ENCODE measurements around the gene TMEM156.

TMEM156 gene

GRCh38 chr4:38987491-38987890 is 44.7 kb downstream of the TMEM156 start:
- no peak overlapping the region for H3K4me3 ChIP-seq (replicated peaks; ENCODE audit: low read depth, low read length)
- no peak for TF ChIP-seq CTCF (IDR thresholded peaks at IDR 0.05; ENCODE audit: low read depth, low read length, missing control alignments)

GRCh38 chr4:38985410-38986100 is 46.7 kb downstream of the TMEM156 start:
- no peak for TF ChIP-seq CTCF (IDR thresholded peaks at IDR 0.05; ENCODE audit: low read depth, low read length, missing control alignments)
- no peak overlapping the region for H3K4me3 ChIP-seq (replicated peaks; ENCODE audit: low read depth, low read length)
- no peak for DNase-seq (ENCODE audit: extremely low read depth, low read depth)

More at GRCh38 chr4:38987491-38987890, 44.7 kb downstream of the TMEM156 start:
- DNase-seq (ENCODE audit: extremely low read depth, low read depth): no peak

GRCh38 chr4:38983787-38984598 is 48.2 kb downstream of the TMEM156 start:
- no peak overlapping the region for H3K4me3 ChIP-seq (replicated peaks; ENCODE audit: low read depth, low read length)
- DNase-seq (ENCODE audit: extremely low read depth, low read depth): no peak
- no peak for TF ChIP-seq CTCF (IDR thresholded peaks at IDR 0.05; ENCODE audit: low read depth, low read length, missing control alignments)

DNA sequence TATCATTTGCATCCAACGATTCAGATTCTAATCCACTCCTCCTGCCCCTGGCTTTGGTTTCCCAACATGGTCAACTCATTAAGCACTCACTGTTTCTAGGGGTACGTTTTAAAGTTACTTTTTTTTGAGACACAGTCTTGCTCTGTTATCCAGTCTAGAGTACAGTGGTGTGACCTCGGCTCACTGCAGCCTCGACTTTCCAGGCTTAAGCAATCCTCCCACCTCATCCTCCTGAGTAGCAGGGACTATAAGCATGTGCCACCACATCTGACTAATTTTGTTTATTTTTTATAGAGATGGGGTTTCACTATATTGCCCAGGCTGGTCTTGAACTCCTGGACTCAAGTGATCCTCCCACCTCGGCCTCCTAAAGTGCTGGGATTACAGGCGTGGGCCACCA is 48.9 kb downstream of the TMEM156 start:
- no peak overlapping the region for H3K4me3 ChIP-seq (replicated peaks; ENCODE audit: low read depth, low read length)
- no peak for TF ChIP-seq CTCF (IDR thresholded peaks at IDR 0.05; ENCODE audit: low read depth, low read length, missing control alignments)
- DNase-seq (ENCODE audit: extremely low read depth, low read depth): no peak

DNA sequence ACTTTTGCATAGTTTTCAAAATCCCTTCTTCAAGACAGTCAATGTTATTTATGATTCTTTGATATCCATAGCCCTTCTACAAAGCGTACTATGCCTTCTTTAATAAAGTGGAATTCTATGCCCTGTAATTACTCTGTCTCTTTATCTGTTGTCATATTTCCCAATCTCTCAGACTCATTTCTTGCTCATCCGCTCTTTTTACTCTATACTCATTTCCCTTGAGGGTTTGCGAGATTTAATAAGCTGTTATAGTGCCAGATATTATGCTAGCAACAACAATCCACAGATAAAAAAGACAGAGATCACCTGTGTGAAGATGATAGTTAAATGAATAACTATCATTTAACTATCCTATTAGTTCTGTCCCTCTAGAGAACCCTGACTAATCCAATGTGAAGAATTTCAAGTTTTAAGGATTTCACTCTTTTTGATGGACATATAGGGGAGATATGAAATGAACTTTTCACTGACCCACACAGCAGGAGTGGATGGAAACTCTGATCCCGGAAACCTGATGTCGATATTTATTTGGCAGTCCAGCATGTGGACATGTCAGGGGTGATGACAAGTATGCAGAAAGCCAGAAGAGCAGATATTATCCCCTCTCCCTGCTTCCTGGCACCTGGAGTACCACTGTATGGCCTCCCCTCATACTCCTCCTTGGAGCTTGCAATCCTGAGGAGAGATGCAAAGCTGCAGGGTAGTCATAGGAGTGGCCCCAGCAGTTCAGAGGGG is 49.7 kb downstream of the TMEM156 start:
- no peak overlapping the region for H3K4me3 ChIP-seq (replicated peaks; ENCODE audit: low read depth, low read length)
- no peak for TF ChIP-seq CTCF (IDR thresholded peaks at IDR 0.05; ENCODE audit: low read depth, low read length, missing control alignments)
- no peak for DNase-seq (ENCODE audit: extremely low read depth, low read depth)

DNA sequence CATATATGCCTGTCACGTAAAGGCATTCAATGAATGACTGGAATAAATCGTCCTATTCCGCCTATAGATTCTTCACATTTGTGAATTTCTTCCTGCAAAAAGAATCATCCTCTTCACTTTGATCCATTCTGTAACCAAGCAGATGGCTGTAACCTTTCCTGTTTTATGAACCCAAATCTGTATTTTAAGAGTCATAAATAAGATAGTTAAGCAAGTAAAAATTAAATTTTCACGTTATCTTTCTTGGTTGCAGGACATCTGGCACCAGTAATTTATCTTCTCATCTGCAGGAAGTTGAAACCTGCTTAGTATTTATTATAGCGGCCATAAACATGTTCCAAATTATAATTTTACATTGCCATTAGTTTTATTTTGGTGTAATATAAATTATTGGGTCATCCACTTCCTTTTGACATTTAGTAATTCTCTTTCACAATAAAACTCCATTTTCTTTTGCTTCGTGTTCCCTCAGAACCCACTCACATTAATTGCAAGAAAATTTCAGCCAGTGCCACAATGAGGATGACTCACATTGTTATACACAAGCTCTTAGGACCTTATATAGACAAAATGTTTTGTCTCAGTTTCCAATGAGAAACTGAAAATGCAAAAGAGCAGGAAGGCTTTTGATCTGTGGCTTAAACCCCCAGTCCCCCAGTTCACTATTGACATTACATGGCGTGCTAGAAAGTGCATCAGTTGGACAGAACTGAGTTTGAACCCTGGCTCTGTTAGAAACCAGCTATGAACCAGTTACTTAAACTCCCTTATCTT is 51.1 kb downstream of the TMEM156 start:
- H3K4me3 ChIP-seq (replicated peaks; ENCODE audit: low read depth, low read length): no peak overlapping the region
- no peak for TF ChIP-seq CTCF (IDR thresholded peaks at IDR 0.05; ENCODE audit: low read depth, low read length, missing control alignments)
- peak; percentile 55 for DNase-seq (ENCODE audit: extremely low read depth, low read depth)
